ENCODE data around the gene MYO7A. TPM values are rescaled to one million over a fixed set of nuclear protein-coding genes. Genes with fewer than 3 reads are reported as not detected.
"Not testable (repeated sequence)": the region's sequence is repeated elsewhere in the genome, so short reads cannot be mapped to it uniquely, and the experiment has no call there.

The MYO7A gene
- polyA plus RNA-seq, 6 donors from 2014 or later = not detected

DNA sequence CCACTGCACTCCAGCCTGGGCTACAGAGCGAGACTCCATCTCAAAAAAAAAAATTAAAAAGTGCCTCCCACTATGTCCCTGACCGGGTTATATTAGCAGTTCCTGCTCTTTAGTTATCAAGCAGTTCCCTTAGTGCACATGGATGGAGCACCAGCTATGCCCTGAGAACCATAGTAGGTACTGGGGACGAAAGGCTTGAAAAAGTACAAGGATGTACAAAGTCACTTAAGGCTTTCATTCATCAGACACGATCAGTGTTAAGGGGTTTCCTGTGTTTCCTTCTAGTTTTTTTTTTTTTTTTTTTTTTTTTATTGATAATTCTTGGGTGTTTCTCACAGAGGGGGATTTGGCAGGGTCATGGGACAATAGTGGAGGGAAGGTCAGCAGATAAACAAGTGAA lies 30.9 kb upstream of the MYO7A start:
- DNase-seq; ATAC-seq (ENCODE audit: low read depth in 2 of 2); H3K9me3 Mint-ChIP-seq; H3K4me3 Mint-ChIP-seq; H3K27me3 Mint-ChIP-seq; H3K4me1 Mint-ChIP-seq; H3K36me3 Mint-ChIP-seq; H3K27ac Mint-ChIP-seq: not testable (repeated sequence)

DNA sequence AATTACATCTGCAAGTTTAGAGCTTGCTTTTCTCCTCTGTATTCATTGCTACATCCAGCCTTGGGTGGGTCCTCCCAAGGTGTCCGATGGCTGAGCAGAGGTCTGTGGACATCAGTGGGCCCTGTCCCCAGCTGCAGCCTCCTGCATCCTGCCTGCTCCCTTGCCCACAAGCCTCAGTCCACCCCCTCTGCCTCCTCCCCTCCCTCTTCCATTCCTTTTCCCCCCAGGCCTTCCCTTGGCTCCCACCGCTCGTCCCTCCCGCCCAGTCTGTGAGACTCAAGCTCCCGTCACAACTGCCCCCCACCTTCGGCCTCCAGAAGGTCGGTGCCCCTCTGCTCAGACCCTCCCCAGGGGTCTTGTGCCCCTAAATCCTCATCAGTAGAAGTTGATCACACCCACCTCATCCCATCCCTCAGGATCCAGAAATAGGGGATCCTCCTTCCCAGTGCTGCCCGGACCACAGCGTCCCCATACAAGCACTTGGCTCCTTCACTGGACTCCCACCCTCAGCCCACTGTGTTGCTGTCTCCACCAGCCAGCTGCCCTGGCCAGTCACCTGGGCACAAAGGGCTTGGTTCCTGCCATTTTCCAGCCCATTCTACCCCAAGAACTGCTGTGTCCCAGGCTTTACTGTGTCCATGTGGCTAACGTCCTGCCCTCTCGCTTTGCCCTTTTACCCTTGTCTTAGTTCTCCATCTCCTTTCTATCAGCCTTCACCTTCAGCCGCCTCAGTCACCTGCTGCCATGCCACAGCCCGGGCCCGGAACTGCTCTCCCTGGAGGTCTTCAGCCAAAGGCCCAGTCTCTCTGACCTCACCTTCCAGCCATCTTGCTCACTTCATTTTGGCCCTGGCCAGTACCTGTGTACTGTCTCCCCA lies 27.6 kb upstream of the MYO7A start:
- peaks cover 0 to 6% (median 0%) of the 10 kb centered on the region in 7 donors for H3K9me3 Mint-ChIP-seq
- H3K36me3 Mint-ChIP-seq = no peaks in the 10 kb centered on the region
- H3K4me1 Mint-ChIP-seq = no peaks in the 10 kb centered on the region
- peak overlapping the region in 1 of 6 donors; percentile 61 for H3K27ac Mint-ChIP-seq
- no peak overlapping the region for H3K4me3 Mint-ChIP-seq
- no peaks in the 10 kb centered on the region for H3K27me3 Mint-ChIP-seq
- DNase-seq (no peak), ATAC-seq (ENCODE audit: low read depth in 2 of 2) (no peak)

DNA sequence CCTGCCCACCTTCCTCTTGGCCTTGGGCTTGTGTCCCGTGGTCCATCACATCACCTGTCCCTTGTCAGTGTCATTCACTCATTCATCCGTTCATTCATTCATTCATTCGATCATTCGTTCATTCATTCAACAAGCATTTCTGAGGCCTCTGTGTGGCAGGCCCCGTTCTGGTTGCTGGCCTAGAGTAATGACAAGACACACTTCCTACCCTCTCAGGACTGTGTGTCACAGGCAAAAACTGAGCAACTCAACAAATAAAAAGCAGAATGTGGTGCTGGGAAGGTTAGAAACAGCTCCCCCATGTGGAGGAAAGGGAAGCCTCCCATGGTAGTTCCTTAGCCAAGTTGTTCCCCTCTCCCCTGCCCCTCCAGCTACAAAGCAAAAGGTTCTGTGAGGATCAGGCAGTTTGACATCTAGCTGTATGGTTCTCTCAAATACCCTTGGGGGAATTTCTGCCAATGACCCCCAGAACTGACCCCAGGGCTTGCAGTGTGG lies 27.0 kb upstream of the MYO7A start:
- Mint-ChIP-seq H3K27ac (no peak overlapping the region), H3K4me3 (no peak overlapping the region), H3K27me3 (no peaks in the 10 kb centered on the region), H3K4me1 (no peaks in the 10 kb centered on the region), H3K9me3 (peaks cover 0 to 6% (median 0%) of the 10 kb centered on the region in 7 donors), H3K36me3 (no peaks in the 10 kb centered on the region)
- ATAC-seq (ENCODE audit: low read depth in 2 of 2) (no peak), DNase-seq (no peak)

DNA sequence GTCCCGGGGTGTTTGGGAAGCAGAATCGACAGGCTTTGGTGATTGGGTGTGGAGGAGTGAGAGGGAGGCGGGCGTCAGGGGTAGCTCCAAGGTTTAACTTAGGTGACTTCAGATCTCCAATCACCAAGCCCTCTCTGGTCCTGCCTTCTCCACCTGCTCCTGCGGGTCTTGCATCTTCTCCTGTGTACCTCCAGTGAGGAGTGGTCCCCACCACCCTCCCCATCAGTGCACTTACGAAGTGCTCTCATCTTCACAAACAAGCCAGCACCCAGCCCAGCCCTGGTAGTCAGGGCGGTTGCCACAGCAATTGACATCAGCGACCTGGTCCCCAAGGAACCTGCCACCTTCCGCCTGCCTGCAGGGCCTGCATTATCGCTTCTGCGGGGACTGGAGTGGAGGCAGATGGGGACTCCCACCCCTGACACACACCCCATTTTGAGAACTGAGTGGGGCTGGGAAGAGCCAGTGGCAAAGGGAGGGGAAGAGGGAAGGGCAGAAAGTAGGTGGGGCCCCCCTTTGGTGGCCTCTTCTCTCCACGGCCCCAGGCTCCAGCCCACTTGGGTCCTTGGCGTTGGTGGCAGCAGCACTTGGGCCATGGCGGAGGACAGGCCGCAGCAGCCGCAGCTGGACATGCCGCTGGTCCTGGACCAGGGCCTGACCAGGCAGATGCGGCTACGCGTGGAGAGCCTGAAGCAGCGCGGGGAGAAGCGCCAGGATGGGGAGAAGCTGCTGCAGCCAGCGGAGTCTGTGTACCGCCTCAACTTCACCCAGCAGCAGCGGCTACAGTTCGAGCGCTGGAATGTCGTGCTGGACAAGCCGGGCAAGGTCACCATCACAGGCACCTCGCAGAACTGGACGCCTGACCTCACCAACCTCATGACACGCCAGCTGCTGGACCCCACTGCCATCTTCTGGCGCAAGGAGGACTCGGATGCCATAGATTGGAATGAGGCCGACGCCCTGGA lies 25.5 kb upstream of the MYO7A start, which contains the start of gene OMP:
OMP (plus strand) TSS at position 595 of the 965 bp plus-strand sequence; CDS start at position 595, 0 bp downstream.
- peaks cover 0 to 6% (median 0%) of the 10 kb centered on the region in 7 donors for H3K9me3 Mint-ChIP-seq
- no peak for DNase-seq
- H3K27me3 Mint-ChIP-seq = no peaks in the 10 kb centered on the region
- H3K27ac Mint-ChIP-seq = peak within 1 kb of the TSS in 3 of 6 donors; percentile 54 to 68 (median 61)
- no peak for ATAC-seq (ENCODE audit: low read depth in 2 of 2)
- no peaks in the 10 kb centered on the region for H3K36me3 Mint-ChIP-seq
- no peaks in the 10 kb centered on the region for H3K4me1 Mint-ChIP-seq
- no peak within 1 kb of the TSS for H3K4me3 Mint-ChIP-seq

DNA sequence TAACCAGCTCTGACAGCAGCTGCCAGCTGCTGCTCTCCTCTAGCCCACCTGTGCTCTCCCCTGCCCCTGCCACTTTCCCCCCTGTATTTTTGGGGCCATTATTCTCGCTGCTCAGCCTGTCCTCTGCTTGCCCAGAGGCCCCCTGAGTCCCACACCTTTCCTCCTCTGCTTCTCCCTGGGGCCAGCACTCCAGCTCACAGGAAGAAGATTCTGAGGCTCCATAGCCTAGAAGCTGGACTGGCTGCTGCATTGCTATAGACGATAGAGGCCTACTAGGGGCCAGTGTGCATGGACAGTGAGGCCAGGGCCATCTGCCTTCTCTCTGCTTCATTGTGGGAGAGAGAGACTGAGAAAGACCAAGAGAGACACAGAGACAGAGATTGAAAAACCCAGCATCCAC lies 24.7 kb upstream of the MYO7A start:
- ATAC-seq (ENCODE audit: low read depth in 2 of 2) = no peak
- H3K4me3 Mint-ChIP-seq = no peak overlapping the region

DNA sequence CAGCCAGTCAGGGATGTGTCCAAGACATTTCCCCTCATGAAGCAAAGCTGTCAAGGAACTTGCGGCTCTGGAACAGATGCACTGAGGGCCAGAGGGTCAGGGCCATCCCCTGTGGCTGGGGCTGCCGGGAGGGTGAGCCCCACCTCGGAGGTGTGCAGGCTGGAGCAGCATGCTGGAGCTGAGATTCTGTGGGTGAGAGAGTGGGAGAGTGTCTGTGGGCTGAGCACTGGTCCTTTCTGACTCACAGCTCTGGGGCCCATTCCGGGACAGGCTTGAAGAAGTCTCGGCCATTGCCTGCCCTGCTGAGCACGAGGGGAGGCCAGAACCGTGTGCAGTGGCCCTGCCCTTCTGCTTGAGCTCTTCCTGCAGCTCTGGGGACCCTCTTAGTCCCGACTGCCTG lies 23.3 kb upstream of the MYO7A start:
- no peak for ATAC-seq (ENCODE audit: low read depth in 2 of 2)
- DNase-seq = no peak
- Mint-ChIP-seq H3K4me1 (peaks cover 0 to 4% (median 0%) of the 10 kb centered on the region in 3 donors), H3K9me3 (peaks cover 0 to 6% (median 0%) of the 10 kb centered on the region in 7 donors), H3K27me3 (no peaks in the 10 kb centered on the region), H3K4me3 (no peak overlapping the region), H3K36me3 (no peaks in the 10 kb centered on the region), H3K27ac (no peak overlapping the region)

More for the DNA sequence above, 24.7 kb upstream of the MYO7A start:
- no peaks in the 10 kb centered on the region for H3K4me1 Mint-ChIP-seq
- peaks cover 0 to 6% (median 0%) of the 10 kb centered on the region in 7 donors for H3K9me3 Mint-ChIP-seq
- no peak for DNase-seq
- peak overlapping the region in 3 of 6 donors; percentile 54 to 68 (median 61) for H3K27ac Mint-ChIP-seq
- no peaks in the 10 kb centered on the region for H3K27me3 Mint-ChIP-seq
- H3K36me3 Mint-ChIP-seq = no peaks in the 10 kb centered on the region

DNA sequence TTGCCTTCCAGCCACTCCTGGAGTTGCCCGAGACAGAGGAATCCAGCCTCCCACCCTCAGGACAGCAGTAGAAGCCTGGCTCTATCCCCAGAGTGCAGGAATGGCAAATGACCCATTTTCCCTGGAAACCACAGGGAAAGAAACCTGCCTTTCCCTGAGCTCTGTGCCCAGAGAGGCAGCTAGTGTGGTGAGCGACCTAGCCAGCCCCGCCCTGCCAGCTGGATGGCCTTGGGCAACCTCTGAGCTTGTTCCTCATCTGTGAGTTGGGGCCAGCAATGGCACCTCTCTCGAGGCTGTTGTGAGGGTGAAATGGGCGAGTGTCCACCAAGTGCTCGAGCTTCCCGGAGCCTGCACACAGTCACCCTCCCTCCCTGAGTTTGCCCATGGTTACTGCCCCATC lies 21.7 kb upstream of the MYO7A start:
- H3K4me3 Mint-ChIP-seq = no peak overlapping the region
- no peaks in the 10 kb centered on the region for H3K27me3 Mint-ChIP-seq
- no peaks in the 10 kb centered on the region for H3K36me3 Mint-ChIP-seq
- no peaks in the 10 kb centered on the region for H3K9me3 Mint-ChIP-seq
- DNase-seq (no peak), ATAC-seq (ENCODE audit: low read depth in 2 of 2) (no peak)
- H3K4me1 Mint-ChIP-seq = peaks cover 0 to 5% (median 0%) of the 10 kb centered on the region in 3 donors
- no peak overlapping the region for H3K27ac Mint-ChIP-seq

DNA sequence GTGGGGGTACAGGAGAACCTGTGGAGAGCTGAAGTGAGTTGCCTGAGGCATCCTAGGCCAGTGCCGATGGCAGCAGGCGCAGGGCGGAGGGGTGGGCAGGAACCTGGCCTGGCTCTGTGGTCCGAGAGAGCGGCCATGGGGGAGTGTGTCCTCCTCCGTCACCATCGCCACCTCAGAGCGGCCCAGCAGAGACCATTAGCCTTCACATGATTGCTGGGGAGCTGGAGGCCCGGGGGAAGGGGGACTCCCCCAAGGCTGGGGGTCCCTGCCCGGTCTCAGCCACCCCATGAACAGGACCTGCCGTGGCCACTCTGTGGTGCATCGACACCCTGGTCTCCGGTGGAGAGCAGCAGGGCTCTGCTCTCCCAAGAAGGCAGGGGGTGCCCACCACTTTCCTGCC lies 21.3 kb upstream of the MYO7A start:
- DNase-seq (no peak), ATAC-seq (ENCODE audit: low read depth in 2 of 2) (no peak)
- no peak overlapping the region for H3K4me3 Mint-ChIP-seq
- H3K36me3 Mint-ChIP-seq = no peaks in the 10 kb centered on the region
- H3K4me1 Mint-ChIP-seq = peaks cover 0 to 5% (median 0%) of the 10 kb centered on the region in 3 donors
- no peaks in the 10 kb centered on the region for H3K27me3 Mint-ChIP-seq
- no peak overlapping the region for H3K27ac Mint-ChIP-seq
- no peaks in the 10 kb centered on the region for H3K9me3 Mint-ChIP-seq

DNA sequence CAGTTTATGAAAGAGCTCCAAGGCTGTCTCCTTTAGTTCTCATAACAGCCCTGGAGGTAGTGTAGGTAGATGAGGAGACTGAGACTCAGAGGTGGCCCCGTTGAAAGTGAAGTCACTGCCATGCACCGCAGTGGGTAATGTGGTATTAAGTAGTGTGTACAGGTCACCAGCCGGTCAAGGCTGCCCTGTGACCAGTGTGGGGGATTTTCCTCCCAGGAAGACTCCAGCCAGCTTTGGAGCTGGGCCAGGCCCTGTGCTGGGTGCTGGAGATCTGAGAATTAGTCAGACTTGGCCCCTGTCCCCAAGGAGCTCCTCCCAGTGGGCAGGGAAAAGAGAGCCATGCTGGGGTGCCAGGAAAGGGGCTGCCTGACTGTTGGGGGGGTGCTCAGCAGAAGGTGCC lies 20.1 kb upstream of the MYO7A start:
- ATAC-seq (ENCODE audit: low read depth in 2 of 2) = no peak
- Mint-ChIP-seq H3K4me3 (no peak overlapping the region), H3K9me3 (no peaks in the 10 kb centered on the region), H3K27ac (peak overlapping the region in 3 of 6 donors; percentile 7 to 94 (median 62)), H3K27me3 (no peaks in the 10 kb centered on the region), H3K36me3 (no peaks in the 10 kb centered on the region), H3K4me1 (peaks cover 0 to 5% (median 0%) of the 10 kb centered on the region in 3 donors)
- no peak for DNase-seq

DNA sequence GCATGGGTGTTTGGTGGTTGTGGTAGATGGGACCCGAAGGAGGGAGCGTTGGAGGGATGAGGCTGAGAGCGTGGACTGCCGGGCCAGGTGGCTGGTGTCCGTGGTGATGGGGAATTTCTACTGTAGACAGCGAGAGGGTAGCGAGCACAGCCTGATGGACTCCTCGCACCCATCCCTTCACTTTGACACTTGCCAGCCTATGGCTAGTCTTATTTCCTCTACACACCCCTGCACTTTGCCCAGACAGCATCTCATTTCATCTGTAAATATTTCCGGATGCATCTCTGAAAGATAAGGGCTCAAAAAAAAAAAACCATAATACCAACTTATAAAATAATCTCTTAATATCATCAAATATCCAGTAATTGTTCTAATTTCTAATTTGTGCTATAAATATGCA lies 19.6 kb upstream of the MYO7A start:
- Mint-ChIP-seq H3K4me3 (no peak overlapping the region), H3K36me3 (no peaks in the 10 kb centered on the region), H3K4me1 (peaks cover 0 to 5% (median 0%) of the 10 kb centered on the region in 3 donors), H3K9me3 (no peaks in the 10 kb centered on the region), H3K27me3 (no peaks in the 10 kb centered on the region), H3K27ac (peak overlapping the region in 1 of 6 donors; percentile 94)
- no peak for DNase-seq
- no peak for ATAC-seq (ENCODE audit: low read depth in 2 of 2)

DNA sequence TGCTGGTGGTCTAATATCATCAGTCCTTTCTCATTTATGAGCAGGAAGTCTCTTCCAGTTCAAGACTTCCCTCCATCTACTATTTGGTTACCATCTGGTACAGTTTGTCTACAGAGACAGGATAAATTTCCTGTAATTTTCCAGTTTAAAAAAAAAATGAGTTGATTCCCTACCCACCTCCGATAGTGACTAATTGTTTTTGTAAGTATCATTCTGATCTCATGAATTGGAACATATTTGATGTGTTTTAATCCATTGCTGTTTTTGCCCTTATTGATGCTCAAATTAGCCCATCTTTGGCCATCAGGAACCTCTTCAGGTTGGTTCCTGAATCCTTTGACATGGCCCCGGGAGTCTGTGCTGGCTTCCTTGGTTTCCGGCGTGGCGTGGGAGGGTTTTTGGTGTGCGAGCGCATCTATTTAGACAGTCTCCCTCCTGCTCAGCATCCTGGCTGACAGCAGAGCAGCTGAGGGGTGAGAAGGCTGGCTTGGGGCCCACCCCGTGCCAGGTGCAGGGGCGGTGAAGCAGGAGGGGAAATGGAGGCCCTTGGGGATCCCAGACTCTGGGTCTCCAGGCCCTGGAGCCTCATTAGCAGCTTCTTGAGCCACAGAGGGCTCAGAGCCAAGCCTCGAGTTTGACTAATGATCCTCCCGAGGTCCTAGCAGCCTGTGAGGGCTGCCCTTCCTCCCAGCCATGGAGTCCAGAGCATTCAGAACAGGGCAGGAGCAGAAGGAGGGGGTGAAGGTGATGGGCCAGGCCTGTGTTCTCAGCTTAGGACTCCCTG lies 18.6 kb upstream of the MYO7A start:
- DNase-seq (no peak), ATAC-seq (ENCODE audit: low read depth in 2 of 2) (no peak)
- no peak overlapping the region for H3K4me3 Mint-ChIP-seq
- peak overlapping the region in 2 of 6 donors; percentile 11 to 75 for H3K27ac Mint-ChIP-seq
- no peaks in the 10 kb centered on the region for H3K9me3 Mint-ChIP-seq
- H3K4me1 Mint-ChIP-seq = peaks cover 0 to 5% (median 0%) of the 10 kb centered on the region in 3 donors
- no peaks in the 10 kb centered on the region for H3K36me3 Mint-ChIP-seq
- H3K27me3 Mint-ChIP-seq = no peaks in the 10 kb centered on the region

DNA sequence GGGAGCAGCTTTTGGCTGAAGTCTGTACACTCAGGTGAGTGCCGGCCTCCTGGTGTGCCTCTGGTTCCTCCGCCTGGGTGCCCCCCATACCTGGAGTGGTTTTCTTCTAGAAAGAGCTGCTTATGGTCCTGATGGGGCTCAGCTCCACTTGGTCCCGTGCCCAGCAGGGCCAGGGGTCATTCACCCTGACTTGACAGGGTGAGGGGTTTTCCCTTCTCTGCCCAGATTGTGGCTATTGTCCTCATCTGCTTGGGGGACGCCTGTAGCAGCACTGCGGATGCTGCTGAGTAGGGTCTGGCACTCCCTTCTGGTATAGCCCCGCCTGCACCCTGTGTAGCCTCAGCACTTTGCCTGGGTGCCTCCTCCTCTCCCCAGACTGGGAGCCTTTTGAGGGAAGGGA lies 17.2 kb upstream of the MYO7A start:
- Mint-ChIP-seq H3K27me3 (no peaks in the 10 kb centered on the region), H3K27ac (no peak overlapping the region)

DNA sequence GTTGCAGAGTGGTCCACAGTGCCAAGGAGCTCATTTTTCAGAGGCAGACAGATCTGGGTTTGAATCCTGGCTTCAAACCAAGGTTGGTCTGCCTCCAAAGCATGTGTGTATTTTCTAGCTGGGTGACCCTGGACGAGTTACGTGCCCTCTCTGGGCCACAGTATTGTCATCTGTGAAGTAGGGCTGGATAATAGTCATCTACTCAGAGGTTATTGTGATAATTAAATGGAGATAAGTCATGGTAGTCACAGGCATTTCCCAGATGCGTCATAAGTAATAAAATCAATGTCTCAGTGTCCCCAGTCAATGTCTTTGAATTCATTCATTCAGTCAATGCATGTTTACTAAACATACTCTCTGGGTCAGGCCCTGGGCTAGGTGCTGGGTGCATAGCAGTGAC lies 16.8 kb upstream of the MYO7A start:
- no peaks in the 10 kb centered on the region for H3K36me3 Mint-ChIP-seq
- ATAC-seq (ENCODE audit: low read depth in 2 of 2) (no peak), DNase-seq (no peak)
- no peaks in the 10 kb centered on the region for H3K27me3 Mint-ChIP-seq
- no peak overlapping the region for H3K27ac Mint-ChIP-seq
- no peaks in the 10 kb centered on the region for H3K9me3 Mint-ChIP-seq
- peaks cover 0 to 5% (median 0%) of the 10 kb centered on the region in 3 donors for H3K4me1 Mint-ChIP-seq
- H3K4me3 Mint-ChIP-seq = no peak overlapping the region

More for the DNA sequence above, 17.2 kb upstream of the MYO7A start:
- Mint-ChIP-seq H3K36me3 (no peaks in the 10 kb centered on the region), H3K4me1 (peaks cover 0 to 5% (median 0%) of the 10 kb centered on the region in 3 donors), H3K4me3 (no peak overlapping the region), H3K9me3 (no peaks in the 10 kb centered on the region)
- no peak for DNase-seq
- no peak for ATAC-seq (ENCODE audit: low read depth in 2 of 2)
